Measurements from ENCODE around the gene TRABD2A. TPM values are rescaled to one million over a fixed set of nuclear protein-coding genes. Genes with fewer than 3 reads are reported as not detected.

Gene TRABD2A
- total and polyA plus RNA-seq, 4 donors: 0.26 to 10.3 (median 0.55) TPM

DNA sequence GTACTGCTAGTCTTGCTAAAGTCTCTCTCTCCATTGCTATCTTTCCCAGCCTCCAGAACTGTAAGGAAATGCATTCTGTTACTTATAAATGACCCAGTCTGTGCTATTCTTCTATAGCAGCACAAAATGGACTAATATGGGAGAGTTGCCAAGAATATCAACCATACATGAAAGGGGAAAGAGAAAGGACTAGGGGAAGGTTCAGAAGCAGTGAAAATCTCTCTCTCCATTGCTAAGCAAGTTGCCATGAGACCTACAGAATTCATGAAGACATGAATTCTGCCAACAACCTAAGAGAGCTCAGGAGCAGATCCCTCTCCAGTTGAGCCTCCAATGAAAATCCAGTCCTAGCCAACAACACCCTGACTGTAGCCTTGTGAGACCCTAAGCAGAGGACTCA is 3.6 kb upstream of the TRABD2A start (continued):
- no peak for TF ChIP-seq HNF4G (IDR thresholded peaks at IDR 0.05)
- no peak for TF ChIP-seq SP1 (IDR thresholded peaks at IDR 0.05)

GRCh38 chr2:84882775-84883550 is 2.1 kb upstream of the TRABD2A start:
- Histone ChIP-seq H3K27ac (ENCODE audit: low read depth in 1 of 2, low read length in 2 of 2) (no peak overlapping the region), H3K4me1 (ENCODE audit: control insufficient read depth in 4 of 4, insufficient read depth in 4 of 4, low read length in 3 of 4) (peaks cover 8 to 28% (median 25%) of the 10 kb centered on the region in 4 donors), H3K9me3 (ENCODE audit: control insufficient read depth in 4 of 4, low read length in 3 of 4) (no peaks in the 10 kb centered on the region), H3K36me3 (ENCODE audit: control insufficient read depth in 4 of 4, insufficient read depth in 3 of 4, low read depth in 1 of 4, low read length in 3 of 4) (no peaks in the 10 kb centered on the region), H3K9ac (ENCODE audit: low read depth in 1 of 2, low read length in 2 of 2) (no peak overlapping the region), H3K4me3 (ENCODE audit: low read depth in 1 of 3, low read length in 3 of 3) (no peak overlapping the region), H3K27me3 (ENCODE audit: control insufficient read depth in 4 of 4, insufficient read depth in 4 of 4, low read length in 3 of 4) (no peaks in the 10 kb centered on the region)
- TF ChIP-seq ATF3 (IDR thresholded peaks at IDR 0.05): no peak
- no peak for TF ChIP-seq FOXA2 (IDR thresholded peaks at IDR 0.05)
- TF ChIP-seq SP1 (IDR thresholded peaks at IDR 0.05): no peak
- no peak for TF ChIP-seq RXRA (IDR thresholded peaks at IDR 0.05)
- no peak for DNase-seq (ENCODE audit: low spot score)
- WGBS: 91% methylated on average over 4 of the region's 4 CpGs

DNA sequence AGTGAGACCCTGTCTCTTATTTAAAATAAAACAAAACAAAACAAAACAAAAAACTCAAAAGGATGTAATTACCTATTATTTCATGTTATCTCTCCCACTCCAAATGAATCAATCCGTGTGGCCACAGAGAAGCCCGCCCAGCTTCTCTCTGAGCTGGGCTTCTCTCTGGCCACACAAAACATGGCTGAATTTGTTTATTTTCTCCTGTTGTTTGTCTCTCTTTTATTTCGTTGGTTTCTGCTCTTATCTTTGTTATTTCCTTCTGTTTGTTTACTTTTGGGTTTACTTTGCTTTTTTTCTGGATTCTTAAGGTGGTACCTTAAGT is 1.5 kb upstream of the TRABD2A start:
- Histone ChIP-seq H3K4me3 (ENCODE audit: low read depth in 1 of 3, low read length in 3 of 3) (no peak overlapping the region), H3K9me3 (ENCODE audit: control insufficient read depth in 4 of 4, low read length in 3 of 4) (no peaks in the 10 kb centered on the region), H3K36me3 (ENCODE audit: control insufficient read depth in 4 of 4, insufficient read depth in 3 of 4, low read depth in 1 of 4, low read length in 3 of 4) (no peaks in the 10 kb centered on the region), H3K27ac (ENCODE audit: low read depth in 1 of 2, low read length in 2 of 2) (no peak overlapping the region), H3K27me3 (ENCODE audit: control insufficient read depth in 4 of 4, insufficient read depth in 4 of 4, low read length in 3 of 4) (no peaks in the 10 kb centered on the region), H3K9ac (ENCODE audit: low read depth in 1 of 2, low read length in 2 of 2) (no peak overlapping the region), H3K4me1 (ENCODE audit: control insufficient read depth in 4 of 4, insufficient read depth in 4 of 4, low read length in 3 of 4) (peaks cover 8 to 28% (median 25%) of the 10 kb centered on the region in 4 donors)
- DNase-seq (ENCODE audit: low spot score): no peak
- TF ChIP-seq NR2F2 (IDR thresholded peaks at IDR 0.05) (no peak), EGR1 (IDR thresholded peaks at IDR 0.05; ENCODE audit: low read depth in 2 of 2) (no peak), FOXA1 (IDR thresholded peaks at IDR 0.05) (no peak), YY1 (IDR thresholded peaks at IDR 0.05) (no peak), RAD21 (IDR thresholded peaks at IDR 0.05) (no peak), ATF3 (IDR thresholded peaks at IDR 0.05) (no peak), HNF4G (IDR thresholded peaks at IDR 0.05) (no peak)
- 57% methylated on average over 3 of the region's 3 CpGs for WGBS

- WGBS: 1% methylated on average over 29 of the region's 29 CpGs
- Histone ChIP-seq H3K36me3 (ENCODE audit: control insufficient read depth in 4 of 4, insufficient read depth in 3 of 4, low read depth in 1 of 4, low read length in 3 of 4) (no peaks in the 10 kb centered on the region), H3K9ac (ENCODE audit: low read depth in 1 of 2, low read length in 2 of 2) (peak overlapping the region; percentile 41 to 52), H3K4me1 (ENCODE audit: control insufficient read depth in 4 of 4, insufficient read depth in 4 of 4, low read length in 3 of 4) (peaks cover 8 to 28% (median 25%) of the 10 kb centered on the region in 4 donors), H3K4me3 (ENCODE audit: low read depth in 1 of 3, low read length in 3 of 3) (peak overlapping the region; percentile 10 to 66 (median 57)), H3K27me3 (ENCODE audit: control insufficient read depth in 4 of 4, insufficient read depth in 4 of 4, low read length in 3 of 4) (no peaks in the 10 kb centered on the region), H3K9me3 (ENCODE audit: control insufficient read depth in 4 of 4, low read length in 3 of 4) (no peaks in the 10 kb centered on the region), H3K27ac (ENCODE audit: low read depth in 1 of 2, low read length in 2 of 2) (no peak overlapping the region)
- no peak for TF ChIP-seq FOXA1 (IDR thresholded peaks at IDR 0.05)
- no peak for TF ChIP-seq MAX (IDR thresholded peaks at IDR 0.05)
- peak; percentile 26 for TF ChIP-seq YY1 (IDR thresholded peaks at IDR 0.05)
- no peak for TF ChIP-seq EGR1 (IDR thresholded peaks at IDR 0.05; ENCODE audit: low read depth in 2 of 2)
- peak; percentile 65 for TF ChIP-seq CTCF (IDR thresholded peaks at IDR 0.05; ENCODE audit: low read depth, low read length, missing input control)
- no peak for TF ChIP-seq ZBTB33 (IDR thresholded peaks at IDR 0.05)
- TF ChIP-seq SP1 (IDR thresholded peaks at IDR 0.05): no peak
- peak; percentile 90 to 91 for TF ChIP-seq RAD21 (IDR thresholded peaks at IDR 0.05)
- TF ChIP-seq TAF1 (conservative IDR thresholded peaks at IDR 0.05): no peak
- peak; percentile 33 to 41 for TF ChIP-seq RXRA (IDR thresholded peaks at IDR 0.05)
- TF ChIP-seq FOXA2 (IDR thresholded peaks at IDR 0.05): no peak
- peak; percentile 67 for DNase-seq (ENCODE audit: low spot score)
These were observed 913 bp upstream of the TRABD2A start for GRCh38 chr2:84881581-84882413.

Measured in liver (tissue), 9 donors.